ENCODE measurements around the gene CDC25B.
A peak's percentile ranks its signal among the peaks of the same experiment; 100 is the strongest.

CDC25B gene

GRCh38 chr20:3798908-3799248 lies 2.8 kb downstream of the CDC25B start:
- H3K4me3 ChIP-seq = peak overlapping the region in 1 of 7 experiments; percentile 70
- peak overlapping the region in 19 of 21 experiments; percentile 6 to 97 (median 90) for H3K27ac ChIP-seq

DNA sequence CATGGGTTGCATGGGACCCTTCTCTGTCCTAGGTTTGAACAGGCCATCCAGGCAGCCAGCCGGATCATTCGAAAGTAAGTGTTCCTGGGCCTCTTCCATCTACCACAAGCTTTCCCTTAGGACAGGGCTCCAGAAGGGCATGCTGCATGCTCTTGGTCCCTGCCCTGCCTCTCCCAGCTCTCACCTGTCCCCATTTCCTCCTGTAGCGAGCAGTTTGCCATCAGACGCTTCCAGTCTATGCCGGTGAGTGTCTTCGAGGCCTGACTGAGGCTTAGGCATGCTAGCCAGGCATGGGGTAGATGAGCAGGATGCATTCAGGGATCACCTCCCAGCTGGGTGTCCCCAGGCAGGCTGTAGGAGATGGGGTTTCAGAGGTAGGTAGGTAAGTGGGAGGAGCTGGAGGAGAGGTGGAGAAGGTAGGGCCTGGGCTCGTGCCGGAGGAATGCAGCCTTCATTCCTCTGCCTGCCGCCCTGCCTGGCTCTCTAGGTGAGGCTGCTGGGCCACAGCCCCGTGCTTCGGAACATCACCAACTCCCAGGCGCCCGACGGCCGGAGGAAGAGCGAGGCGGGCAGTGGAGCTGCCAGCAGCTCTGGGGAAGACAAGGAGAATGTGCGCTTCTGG lies 4.3 kb downstream of the CDC25B start:
- H3K4me3 ChIP-seq = no peak overlapping the region
- peak overlapping the region in 17 of 21 experiments; percentile 5 to 97 (median 91) for H3K27ac ChIP-seq

GRCh38 chr20:3800878-3801260 lies 4.8 kb downstream of the CDC25B start:
- no peak overlapping the region for H3K4me3 ChIP-seq
- H3K27ac ChIP-seq = peak overlapping the region in 14 of 21 experiments; percentile 6 to 97 (median 90)

DNA sequence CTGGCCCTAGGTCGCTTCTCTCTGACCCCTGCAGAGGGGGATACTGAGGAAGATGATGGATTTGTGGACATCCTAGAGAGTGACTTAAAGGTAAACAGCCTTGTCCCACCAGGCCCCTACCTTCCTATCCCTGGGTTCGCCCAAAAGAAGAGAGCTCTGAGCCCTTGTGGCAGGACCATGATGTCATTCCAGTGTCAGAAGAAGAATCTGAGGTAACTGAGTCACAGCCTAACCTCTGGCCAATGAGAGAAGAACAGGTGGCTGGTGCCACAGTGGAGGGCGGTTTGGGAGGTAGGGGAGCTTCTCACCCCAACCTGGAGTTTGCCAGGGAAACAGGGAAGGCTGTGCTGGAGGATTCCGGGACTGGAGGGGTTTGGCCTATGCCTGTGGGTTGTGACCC lies 5.2 kb downstream of the CDC25B start:
- H3K4me3 ChIP-seq = no peak overlapping the region
- peak overlapping the region in 14 of 21 experiments; percentile 0 to 97 (median 90) for H3K27ac ChIP-seq

GRCh38 chr20:3801846-3802245 lies 5.7 kb downstream of the CDC25B start:
- Histone ChIP-seq H3K27ac (peak overlapping the region in 14 of 21 experiments; percentile 0 to 97 (median 90)), H3K4me3 (no peak overlapping the region)

GRCh38 chr20:3802524-3803239 lies 6.6 kb downstream of the CDC25B start:
- peak overlapping the region in 10 of 21 experiments; percentile 3 to 96 (median 70) for H3K27ac ChIP-seq
- H3K4me3 ChIP-seq = no peak overlapping the region

DNA sequence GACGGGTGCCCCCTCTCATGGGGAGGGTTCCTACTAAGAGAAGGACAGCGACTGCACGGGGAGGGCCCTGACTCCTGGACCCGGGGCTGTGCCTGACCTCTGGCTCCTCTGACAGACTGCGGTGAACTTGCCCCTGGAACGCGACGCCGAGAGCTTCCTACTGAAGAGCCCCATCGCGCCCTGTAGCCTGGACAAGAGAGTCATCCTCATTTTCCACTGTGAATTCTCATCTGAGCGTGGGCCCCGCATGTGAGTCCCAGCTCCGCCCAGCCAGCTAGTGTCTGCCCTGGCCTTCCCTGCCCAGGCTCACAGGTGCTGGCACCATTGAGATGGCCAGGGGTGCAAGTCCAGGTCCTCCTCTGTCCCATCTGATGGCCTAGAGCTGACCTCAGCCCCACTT lies 7.2 kb downstream of the CDC25B start:
- Histone ChIP-seq H3K27ac (peak overlapping the region in 8 of 21 experiments; percentile 14 to 96 (median 74)), H3K4me3 (no peak overlapping the region)

DNA sequence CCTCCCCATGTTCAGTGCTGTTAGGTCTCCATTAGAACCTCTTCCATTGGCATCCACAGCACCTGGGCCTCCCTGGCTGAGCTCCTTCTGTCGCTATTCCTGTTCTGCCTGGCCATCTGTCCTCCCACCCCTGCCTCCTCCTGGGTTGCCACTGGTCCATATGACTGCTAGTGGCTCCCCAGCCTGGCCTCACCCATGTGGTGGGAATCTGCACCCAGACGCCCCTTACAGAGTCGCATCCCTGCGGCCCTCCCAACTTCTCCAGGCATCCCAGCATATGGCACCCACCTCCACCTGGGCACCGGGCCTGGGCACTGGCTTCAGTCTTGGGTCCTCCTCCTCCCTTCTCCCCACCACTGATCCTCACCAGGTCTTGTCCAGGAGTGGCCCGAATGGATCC lies 7.7 kb downstream of the CDC25B start:
- peak overlapping the region in 12 of 21 experiments; percentile 11 to 97 (median 94) for H3K27ac ChIP-seq

GRCh38 chr20:3804254-3804751 lies 8.2 kb downstream of the CDC25B start:
- Histone ChIP-seq H3K27ac (peak overlapping the region in 15 of 21 experiments; percentile 2 to 97 (median 93)), H3K4me3 (no peak overlapping the region)

More for the DNA sequence above, 7.7 kb downstream of the CDC25B start:
- H3K4me3 ChIP-seq = no peak overlapping the region

DNA sequence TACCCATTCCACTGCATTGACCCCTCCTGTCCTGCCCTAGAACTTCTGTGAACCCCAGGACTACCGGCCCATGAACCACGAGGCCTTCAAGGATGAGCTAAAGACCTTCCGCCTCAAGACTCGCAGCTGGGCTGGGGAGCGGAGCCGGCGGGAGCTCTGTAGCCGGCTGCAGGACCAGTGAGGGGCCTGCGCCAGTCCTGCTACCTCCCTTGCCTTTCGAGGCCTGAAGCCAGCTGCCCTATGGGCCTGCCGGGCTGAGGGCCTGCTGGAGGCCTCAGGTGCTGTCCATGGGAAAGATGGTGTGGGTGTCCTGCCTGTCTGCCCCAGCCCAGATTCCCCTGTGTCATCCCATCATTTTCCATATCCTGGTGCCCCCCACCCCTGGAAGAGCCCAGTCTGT lies 8.7 kb downstream of the CDC25B start:
- Histone ChIP-seq H3K4me3 (no peak overlapping the region), H3K27ac (peak overlapping the region in 17 of 21 experiments; percentile 2 to 97 (median 88))

DNA sequence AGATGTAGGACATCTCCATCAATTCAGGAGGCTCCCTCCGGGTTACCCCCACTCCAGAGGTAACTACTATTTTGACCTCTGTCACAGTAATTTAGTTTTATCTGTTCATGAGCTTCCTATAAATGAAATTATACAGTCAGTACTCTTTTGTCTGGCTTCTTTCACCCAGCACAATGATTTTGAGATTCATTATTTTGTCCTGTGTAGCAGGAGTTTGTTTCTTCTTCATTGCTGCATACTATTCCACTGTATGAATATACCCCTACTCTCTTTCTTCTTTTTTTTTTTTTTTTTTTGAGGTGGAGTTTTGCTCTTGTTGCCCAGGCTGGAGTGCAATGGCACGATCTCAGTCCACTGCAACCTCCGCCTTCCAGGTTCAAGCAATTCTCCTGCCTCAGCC lies 12.4 kb downstream of the CDC25B start:
- Histone ChIP-seq H3K4me3 (no peak overlapping the region), H3K27ac (peak overlapping the region in 19 of 21 experiments; percentile 77 to 97 (median 93))

DNA sequence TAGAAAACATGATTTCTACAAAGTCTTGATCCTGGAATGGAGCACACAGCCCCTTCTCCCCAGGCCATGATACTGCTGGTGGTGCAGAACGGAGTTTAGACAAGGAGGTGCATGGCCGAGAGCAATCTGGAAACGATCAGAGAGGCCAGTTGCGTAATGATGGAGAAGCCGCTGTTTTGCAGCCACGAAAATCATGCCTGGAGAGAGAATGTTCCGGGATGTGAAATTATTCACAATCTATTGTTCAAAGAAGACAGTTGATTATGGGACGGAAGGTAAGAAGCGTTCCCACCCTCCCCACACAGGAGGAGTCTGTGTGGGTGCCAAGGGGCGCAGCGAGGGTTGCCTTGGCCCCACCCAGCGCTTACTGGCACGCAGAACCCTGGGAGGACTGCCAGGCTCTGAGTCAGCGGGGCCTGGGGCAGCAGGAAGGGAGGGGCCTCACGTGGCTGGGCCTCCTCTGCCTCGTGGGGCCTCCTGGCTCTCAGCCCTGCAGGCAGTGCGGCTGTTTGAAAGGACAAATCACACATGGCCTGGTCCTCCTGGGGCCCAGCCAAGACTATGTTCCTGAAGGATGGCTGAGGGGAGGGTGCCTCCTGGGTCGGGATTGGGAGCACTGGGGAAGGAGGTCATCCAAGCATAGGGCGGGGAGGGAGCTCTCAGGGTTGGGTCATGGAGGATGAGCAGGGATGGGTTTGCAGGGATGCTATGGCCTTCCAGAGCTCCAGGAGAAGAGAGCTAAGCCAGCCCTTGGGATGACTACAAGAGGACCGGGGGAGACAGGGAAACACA lies 15.6 kb downstream of the CDC25B start:
- Histone ChIP-seq H3K27ac (peak overlapping the region in 20 of 21 experiments; percentile 65 to 98 (median 89)), H3K4me3 (peak overlapping the region; percentile 3 to 30 (median 19))

- Histone ChIP-seq H3K4me3 (no peak overlapping the region), H3K27ac (peak overlapping the region in 20 of 21 experiments; percentile 61 to 98 (median 89))
Observed at GRCh38 chr20:3812259-3812681, 16.2 kb downstream of the CDC25B start.

DNA sequence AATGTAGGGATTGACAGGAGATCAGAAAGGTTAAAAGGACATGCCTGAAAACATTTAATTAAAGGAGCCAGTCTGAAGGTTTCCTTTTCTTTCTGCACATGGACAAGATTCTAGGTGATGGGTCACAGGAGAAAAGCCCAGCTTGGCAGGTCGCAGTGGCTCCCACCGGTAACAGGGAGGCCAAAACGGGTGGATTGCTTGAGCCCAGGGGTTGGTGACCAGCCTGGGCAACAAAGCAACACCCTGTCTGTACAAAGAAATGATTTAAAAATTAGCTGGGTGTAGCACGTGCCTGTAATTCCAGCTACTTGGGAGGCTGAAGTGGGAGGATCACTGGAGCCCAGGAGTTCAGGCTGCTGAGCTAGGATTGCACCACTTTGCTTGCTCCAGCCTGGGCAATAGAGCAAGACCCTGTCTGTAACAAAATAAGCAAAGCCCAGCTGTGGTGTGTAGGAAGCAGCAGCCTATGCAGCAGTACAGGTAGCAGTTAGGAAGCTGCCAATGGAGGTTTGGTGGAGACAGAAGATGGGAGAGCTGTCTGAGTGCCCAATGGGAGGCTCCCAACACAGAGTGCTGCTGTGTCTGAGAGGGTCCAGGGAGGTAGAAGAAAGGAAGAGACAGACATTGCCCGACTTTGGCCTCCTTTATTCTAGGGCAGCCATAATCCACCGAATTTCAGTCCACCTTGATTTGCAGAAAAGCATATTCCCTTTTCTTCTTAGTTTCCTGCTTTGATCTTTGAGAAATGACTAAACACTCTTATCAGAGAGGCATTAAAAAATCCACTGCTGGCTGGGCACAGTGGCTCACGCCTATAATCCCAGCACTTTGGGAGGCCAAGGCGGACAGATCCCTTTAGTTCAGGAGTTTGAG lies 17.1 kb downstream of the CDC25B start:
- Histone ChIP-seq H3K27ac (peak overlapping the region in 20 of 21 experiments; percentile 3 to 98 (median 86)), H3K4me3 (no peak overlapping the region)

DNA sequence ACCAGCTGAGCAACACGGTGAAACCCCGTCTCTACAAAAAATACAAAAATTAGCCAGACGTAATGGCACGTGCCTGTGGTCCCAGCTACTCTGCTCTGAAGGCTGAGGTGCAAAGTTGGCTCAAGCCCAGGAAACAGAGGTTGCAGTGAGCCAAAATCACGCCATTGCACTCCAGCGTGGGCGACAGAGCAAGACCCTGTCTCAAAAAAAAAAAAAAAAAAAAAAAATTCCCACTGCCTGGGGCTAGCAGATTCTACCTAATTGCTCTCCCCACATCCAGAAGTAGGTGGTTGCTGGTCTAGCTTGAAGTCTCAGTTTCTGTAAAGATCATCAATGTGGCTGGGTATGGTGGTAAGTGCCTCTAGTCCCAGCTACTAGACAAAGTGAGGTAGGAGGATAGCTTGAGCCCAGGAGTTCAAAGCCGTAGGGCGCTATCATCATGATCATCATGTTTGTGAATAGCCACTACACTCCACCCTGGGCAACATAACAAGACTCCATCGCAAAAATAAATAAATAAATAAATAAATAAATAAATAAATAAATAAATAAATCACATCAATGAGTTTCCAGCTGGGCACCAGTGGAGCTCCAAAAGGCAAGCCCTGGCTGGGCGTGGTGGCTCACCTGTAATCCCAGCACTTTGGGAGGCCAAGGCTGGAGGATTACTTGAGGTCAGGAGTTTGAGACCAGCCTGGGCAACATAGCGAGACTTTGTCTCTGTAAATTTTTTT lies 17.9 kb downstream of the CDC25B start:
- peak overlapping the region in 11 of 21 experiments; percentile 34 to 98 (median 84) for H3K27ac ChIP-seq
- no peak overlapping the region for H3K4me3 ChIP-seq

DNA sequence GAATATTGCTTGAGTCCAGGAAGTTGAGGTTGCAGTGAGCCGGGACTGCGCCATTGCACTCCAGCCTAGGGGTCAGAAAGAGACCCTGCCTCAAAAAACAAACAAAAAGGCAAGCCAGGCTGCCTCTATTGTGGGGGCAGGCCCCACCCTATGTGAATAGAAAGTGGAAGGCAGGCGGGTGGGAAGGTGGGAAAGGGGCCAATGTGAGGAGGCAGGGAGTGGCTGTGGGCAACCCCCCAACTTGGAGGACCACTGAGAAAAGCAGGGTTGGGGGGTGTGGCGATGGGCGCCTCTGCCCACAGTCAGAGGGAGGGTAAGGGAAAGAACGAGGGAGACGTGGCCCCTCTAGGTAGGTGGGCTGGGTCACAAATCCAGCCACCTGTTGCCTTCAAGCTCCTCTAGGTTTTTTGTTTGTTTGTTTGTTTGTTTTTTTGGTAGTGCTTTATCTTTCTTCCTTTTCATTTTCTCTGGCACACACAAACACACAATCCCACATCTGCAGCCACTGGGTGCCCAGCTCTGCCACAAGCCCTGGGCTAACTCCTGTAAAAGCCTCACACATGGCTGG lies 18.9 kb downstream of the CDC25B start:
- no peak overlapping the region for H3K4me3 ChIP-seq
- peak overlapping the region in 9 of 21 experiments; percentile 29 to 90 (median 65) for H3K27ac ChIP-seq

- no peak overlapping the region for H3K4me3 ChIP-seq
- peak overlapping the region in 13 of 21 experiments; percentile 8 to 90 (median 48) for H3K27ac ChIP-seq
Observed at GRCh38 chr20:3815703-3816315, 19.7 kb downstream of the CDC25B start.
